Esophagus squamous epithelium (tissue), 4 donors: ENCODE data around the gene C6orf132.

Source experiments
- CTCF ChIP-seq, 6 experiments: fragments of 450-650 bp in 4 of 6; fragments of 200-600 bp in 2 of 6; sonication (generic) in 2 of 6; IDR thresholded peaks; one replicate each; pipeline ENCODE4 v1.5.1; 2016 to 2019; ENCODE audit warnings: antibody characterized with exemption in 6 of 6, mild to moderate bottlenecking in 4 of 6, moderate library complexity in 4 of 6
- POLR2A ChIP-seq, 4 donors: fragments of 450-650 bp; IDR thresholded peaks; one replicate each; pipeline ENCODE4 v1.6.1; 2017; ENCODE audit warnings: antibody characterized with exemption in 4 of 4, mild to moderate bottlenecking in 4 of 4, moderate library complexity in 3 of 4

- TF ChIP-seq CTCF (IDR thresholded peaks at IDR 0.05) (no peak), POLR2A (IDR thresholded peaks at IDR 0.05) (no peak)
Measured at GRCh38 chr6:42177514-42178364, 35.3 kb upstream of the C6orf132 start.
